ENCODE data around the gene MCC.

MCC gene

GRCh38 chr5:113040672-113041260 is 447.5 kb downstream of the MCC start:
- TF ChIP-seq ARNTL (CRISPR knock-in tag; IDR thresholded peaks at IDR 0.05; ENCODE audit: borderline replicate concordance, low read depth) (no peak), RARB (CRISPR knock-in tag; IDR thresholded peaks at IDR 0.05) (no peak), BACH2 (CRISPR knock-in tag; IDR thresholded peaks at IDR 0.05; ENCODE audit: borderline replicate concordance) (no peak), CSDC2 (CRISPR knock-in tag; IDR thresholded peaks at IDR 0.05) (no peak), ZC3H10 (CRISPR knock-in tag; IDR thresholded peaks at IDR 0.05) (no peak), GLIS3 (CRISPR knock-in tag; IDR thresholded peaks at IDR 0.05) (no peak), ZNF565 (CRISPR knock-in tag; conservative IDR thresholded peaks at IDR 0.05; ENCODE audit: low read depth) (no peak), TCF4 (CRISPR knock-in tag; IDR thresholded peaks at IDR 0.05; ENCODE audit: borderline replicate concordance) (no peak), ZFP30 (CRISPR knock-in tag; IDR thresholded peaks at IDR 0.05) (no peak), POU6F1 (CRISPR knock-in tag; IDR thresholded peaks at IDR 0.05; ENCODE audit: borderline replicate concordance, low read depth) (no peak), ZFP3 (CRISPR knock-in tag; IDR thresholded peaks at IDR 0.05) (no peak), SNAI2 (CRISPR knock-in tag; IDR thresholded peaks at IDR 0.05) (no peak), ISL1 (CRISPR knock-in tag; IDR thresholded peaks at IDR 0.05) (no peak), ZNF70 (CRISPR knock-in tag; IDR thresholded peaks at IDR 0.05) (no peak), PPARA (CRISPR knock-in tag; IDR thresholded peaks at IDR 0.05; ENCODE audit: borderline replicate concordance) (no peak), OSR1 (CRISPR knock-in tag; IDR thresholded peaks at IDR 0.05) (no peak), ZNF8 (CRISPR knock-in tag; IDR thresholded peaks at IDR 0.05) (no peak)
- TF ChIP-seq, protein P1, sequence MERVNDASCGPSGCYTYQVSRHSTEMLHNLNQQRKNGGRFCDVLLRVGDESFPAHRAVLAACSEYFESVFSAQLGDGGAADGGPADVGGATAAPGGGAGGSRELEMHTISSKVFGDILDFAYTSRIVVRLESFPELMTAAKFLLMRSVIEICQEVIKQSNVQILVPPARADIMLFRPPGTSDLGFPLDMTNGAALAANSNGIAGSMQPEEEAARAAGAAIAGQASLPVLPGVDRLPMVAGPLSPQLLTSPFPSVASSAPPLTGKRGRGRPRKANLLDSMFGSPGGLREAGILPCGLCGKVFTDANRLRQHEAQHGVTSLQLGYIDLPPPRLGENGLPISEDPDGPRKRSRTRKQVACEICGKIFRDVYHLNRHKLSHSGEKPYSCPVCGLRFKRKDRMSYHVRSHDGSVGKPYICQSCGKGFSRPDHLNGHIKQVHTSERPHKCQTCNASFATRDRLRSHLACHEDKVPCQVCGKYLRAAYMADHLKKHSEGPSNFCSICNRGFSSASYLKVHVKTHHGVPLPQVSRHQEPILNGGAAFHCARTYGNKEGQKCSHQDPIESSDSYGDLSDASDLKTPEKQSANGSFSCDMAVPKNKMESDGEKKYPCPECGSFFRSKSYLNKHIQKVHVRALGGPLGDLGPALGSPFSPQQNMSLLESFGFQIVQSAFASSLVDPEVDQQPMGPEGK (CRISPR knock-in tag; IDR thresholded peaks at IDR 0.05; ENCODE audit: borderline replicate concordance), result no peak
- TF ChIP-seq, protein P2, sequence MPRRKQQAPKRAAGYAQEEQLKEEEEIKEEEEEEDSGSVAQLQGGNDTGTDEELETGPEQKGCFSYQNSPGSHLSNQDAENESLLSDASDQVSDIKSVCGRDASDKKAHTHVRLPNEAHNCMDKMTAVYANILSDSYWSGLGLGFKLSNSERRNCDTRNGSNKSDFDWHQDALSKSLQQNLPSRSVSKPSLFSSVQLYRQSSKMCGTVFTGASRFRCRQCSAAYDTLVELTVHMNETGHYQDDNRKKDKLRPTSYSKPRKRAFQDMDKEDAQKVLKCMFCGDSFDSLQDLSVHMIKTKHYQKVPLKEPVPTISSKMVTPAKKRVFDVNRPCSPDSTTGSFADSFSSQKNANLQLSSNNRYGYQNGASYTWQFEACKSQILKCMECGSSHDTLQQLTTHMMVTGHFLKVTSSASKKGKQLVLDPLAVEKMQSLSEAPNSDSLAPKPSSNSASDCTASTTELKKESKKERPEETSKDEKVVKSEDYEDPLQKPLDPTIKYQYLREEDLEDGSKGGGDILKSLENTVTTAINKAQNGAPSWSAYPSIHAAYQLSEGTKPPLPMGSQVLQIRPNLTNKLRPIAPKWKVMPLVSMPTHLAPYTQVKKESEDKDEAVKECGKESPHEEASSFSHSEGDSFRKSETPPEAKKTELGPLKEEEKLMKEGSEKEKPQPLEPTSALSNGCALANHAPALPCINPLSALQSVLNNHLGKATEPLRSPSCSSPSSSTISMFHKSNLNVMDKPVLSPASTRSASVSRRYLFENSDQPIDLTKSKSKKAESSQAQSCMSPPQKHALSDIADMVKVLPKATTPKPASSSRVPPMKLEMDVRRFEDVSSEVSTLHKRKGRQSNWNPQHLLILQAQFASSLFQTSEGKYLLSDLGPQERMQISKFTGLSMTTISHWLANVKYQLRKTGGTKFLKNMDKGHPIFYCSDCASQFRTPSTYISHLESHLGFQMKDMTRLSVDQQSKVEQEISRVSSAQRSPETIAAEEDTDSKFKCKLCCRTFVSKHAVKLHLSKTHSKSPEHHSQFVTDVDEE (CRISPR knock-in tag; IDR thresholded peaks at IDR 0.05), result no peak
- ATAC-seq, result no peak

DNA sequence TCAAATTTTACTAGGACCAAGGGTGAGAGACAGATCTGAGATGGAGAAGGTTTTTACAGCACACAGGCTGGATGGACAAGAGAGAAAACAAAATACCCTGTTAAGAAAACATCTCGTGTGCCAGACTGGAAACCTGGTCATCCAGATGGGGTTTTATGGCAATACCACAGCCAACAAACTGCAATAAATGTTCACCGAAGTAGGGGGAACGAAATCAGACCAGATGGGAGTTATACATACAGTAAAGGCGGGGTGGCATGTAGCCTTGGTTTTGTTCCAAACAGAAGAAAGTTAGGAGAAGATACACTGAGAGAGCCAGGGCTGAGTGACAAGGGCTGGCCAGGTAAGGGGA is 448.3 kb downstream of the MCC start:
- TF ChIP-seq ISL1 (CRISPR knock-in tag; IDR thresholded peaks at IDR 0.05) (no peak), CSRNP3 (CRISPR knock-in tag; IDR thresholded peaks at IDR 0.05) (no peak), TOX (CRISPR knock-in tag; IDR thresholded peaks at IDR 0.05; ENCODE audit: borderline replicate concordance) (no peak), RARB (CRISPR knock-in tag; IDR thresholded peaks at IDR 0.05) (no peak), TCF4 (CRISPR knock-in tag; IDR thresholded peaks at IDR 0.05; ENCODE audit: borderline replicate concordance) (no peak), ZNF70 (CRISPR knock-in tag; IDR thresholded peaks at IDR 0.05) (no peak), ZNF565 (CRISPR knock-in tag; conservative IDR thresholded peaks at IDR 0.05; ENCODE audit: low read depth) (no peak), GLIS3 (CRISPR knock-in tag; IDR thresholded peaks at IDR 0.05) (no peak), CSDC2 (CRISPR knock-in tag; IDR thresholded peaks at IDR 0.05) (no peak)
- TF ChIP-seq, protein P2 (CRISPR knock-in tag; IDR thresholded peaks at IDR 0.05), result no peak
- TF ChIP-seq, protein P3, sequence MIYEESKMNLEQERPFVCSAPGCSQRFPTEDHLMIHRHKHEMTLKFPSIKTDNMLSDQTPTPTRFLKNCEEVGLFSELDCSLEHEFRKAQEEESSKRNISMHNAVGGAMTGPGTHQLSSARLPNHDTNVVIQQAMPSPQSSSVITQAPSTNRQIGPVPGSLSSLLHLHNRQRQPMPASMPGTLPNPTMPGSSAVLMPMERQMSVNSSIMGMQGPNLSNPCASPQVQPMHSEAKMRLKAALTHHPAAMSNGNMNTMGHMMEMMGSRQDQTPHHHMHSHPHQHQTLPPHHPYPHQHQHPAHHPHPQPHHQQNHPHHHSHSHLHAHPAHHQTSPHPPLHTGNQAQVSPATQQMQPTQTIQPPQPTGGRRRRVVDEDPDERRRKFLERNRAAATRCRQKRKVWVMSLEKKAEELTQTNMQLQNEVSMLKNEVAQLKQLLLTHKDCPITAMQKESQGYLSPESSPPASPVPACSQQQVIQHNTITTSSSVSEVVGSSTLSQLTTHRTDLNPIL (CRISPR knock-in tag; IDR thresholded peaks at IDR 0.05; ENCODE audit: low read depth), result no peak
- no peak for ATAC-seq
